Posterior vena cava (tissue), 2 donors: ENCODE measurements around the gene C3orf18. TPM values are rescaled to one million over a fixed set of nuclear protein-coding genes. Genes with fewer than 3 reads are reported as not detected.

ENCODE experiments used
- DNase-seq: peaks from one replicate; pipeline ENCODE4 v3.0.0-alpha.2; 2020; ENCODE audit warnings: low spot score
- intact Hi-C, 2 donors: fragments of 100-400 bp; cut with DNase I; formaldehyde crosslinking; loops; one replicate each; pipeline versions ENCODE4 v1.14.1 to v1.14.2; 2022 to 2023
- long read RNA-seq, 2 donors: library from polyadenylated mRNA; unstranded; transcript quantifications; one replicate each; pipeline ENCODE4 v2.0.0, GENCODE V29; 2020 to 2021
- total RNA-seq, 2 donors: library from RNA; stranded (reverse); fragmentation: NEBNext Ultra II Directional; extraction: Animal tissue kit (Norgen Biotek cat#: 25700); gene quantifications; one replicate each; pipeline ENCODE4 v1.2.1, GENCODE V29; 2021
- donor health status: DM: yes; HTN: yes; CAD: no.
- donor health status: DM: yes; HTN: yes; CAD: no.

Gene C3orf18
- 10 to 100 TPM in 1 of 2 donors, 1 to 10 TPM in 1; 9.8 to 11.4 TPM for total RNA-seq
- long read RNA-seq, donor 1, transcript C3orf18-210 (4 exons, 788 nt): major isoform, 6 of 12 reads
- long read RNA-seq, donor 1, partial matches to known transcripts: 0 of 12 reads
- long read RNA-seq, donor 1, other reads (novel, unspliced or antisense): 1 of 12 reads
- long read RNA-seq, donor 2, transcript C3orf18-203 (5 exons, 2,486 nt): minor isoform, 9 of 50 reads
- long read RNA-seq, donor 2, transcript C3orf18-210 (4 exons, 788 nt): major isoform, 24 of 50 reads
- long read RNA-seq, donor 2, partial matches to known transcripts: 2 of 50 reads
- long read RNA-seq, donor 2, other reads (novel, unspliced or antisense): 13 of 50 reads

DNA sequence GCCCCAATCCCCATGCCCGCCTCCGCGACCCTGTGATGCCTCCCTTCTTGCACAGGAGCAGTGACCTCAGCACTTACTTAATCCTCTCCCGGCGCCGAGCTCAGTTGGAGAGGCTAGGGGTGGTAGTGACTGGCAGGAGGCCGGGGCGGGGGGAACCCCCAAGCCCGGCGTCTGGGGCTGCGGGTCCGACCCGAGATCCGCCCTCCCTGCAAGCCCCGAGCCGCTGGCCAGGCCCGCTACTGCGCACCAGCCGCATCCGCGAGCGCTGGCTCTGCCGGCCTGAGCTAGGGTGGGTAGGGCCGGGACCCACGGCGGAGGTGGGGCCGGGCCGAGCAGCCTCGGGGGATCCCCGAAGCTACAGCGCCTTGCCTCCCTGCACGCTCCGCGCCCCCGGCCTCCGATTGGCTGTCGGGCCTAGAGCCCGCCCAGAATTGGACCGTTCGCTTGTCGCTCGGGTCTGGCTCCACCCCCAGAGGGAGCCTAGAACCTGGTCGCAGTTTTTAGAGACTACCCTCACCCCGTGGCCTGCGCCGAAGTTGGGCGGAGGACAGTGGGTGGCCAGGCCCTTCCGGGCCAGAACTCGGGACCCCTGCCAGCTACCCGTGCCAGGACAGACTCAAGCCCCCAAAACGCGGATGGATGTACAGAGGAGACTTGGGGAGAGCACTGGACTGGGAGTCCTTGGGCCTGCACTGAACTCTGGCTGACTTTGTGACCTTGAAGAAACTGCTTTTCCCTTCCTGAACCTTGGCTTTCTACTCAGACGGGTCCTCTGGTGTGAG, at the start of gene C3orf18:
Gene C3orf18, minus strand, starts transcription at position 362 of the 782 bp plus-strand sequence. CDS start 2,048 bp downstream, outside the sequence.
- peak; percentile 97 for DNase-seq
- intact Hi-C loops: loop anchor here in 1 of 2 donors (2.0 kb wide), 1 partner anchor 41 kb away; no protein-coding TSS in a partner anchor

DNA sequence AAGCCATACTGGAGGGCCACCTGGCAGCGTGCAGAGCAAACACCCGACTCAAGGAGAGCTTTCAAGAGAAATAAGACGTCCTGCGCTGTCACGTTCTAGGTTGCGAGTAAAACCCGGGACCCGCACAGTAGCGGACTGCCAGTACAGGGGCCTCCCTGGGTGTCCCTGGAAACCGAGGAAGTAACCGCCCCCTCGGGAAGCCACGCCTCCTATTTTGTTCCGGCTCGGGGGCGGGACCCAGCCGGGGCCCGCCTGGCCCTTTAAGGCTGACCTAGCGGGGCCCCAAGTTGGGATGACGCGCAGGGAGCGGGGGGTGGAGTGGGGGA, 49.2 kb upstream of the C3orf18 start:
- DNase-seq: peak; percentile 98
- intact Hi-C loops: loop anchor here (5.0 to 10.0 kb wide), 2 partner anchors 758 to 771 kb away; partner anchors contain the start of gene MANF (in 1 of the 2)

DNA sequence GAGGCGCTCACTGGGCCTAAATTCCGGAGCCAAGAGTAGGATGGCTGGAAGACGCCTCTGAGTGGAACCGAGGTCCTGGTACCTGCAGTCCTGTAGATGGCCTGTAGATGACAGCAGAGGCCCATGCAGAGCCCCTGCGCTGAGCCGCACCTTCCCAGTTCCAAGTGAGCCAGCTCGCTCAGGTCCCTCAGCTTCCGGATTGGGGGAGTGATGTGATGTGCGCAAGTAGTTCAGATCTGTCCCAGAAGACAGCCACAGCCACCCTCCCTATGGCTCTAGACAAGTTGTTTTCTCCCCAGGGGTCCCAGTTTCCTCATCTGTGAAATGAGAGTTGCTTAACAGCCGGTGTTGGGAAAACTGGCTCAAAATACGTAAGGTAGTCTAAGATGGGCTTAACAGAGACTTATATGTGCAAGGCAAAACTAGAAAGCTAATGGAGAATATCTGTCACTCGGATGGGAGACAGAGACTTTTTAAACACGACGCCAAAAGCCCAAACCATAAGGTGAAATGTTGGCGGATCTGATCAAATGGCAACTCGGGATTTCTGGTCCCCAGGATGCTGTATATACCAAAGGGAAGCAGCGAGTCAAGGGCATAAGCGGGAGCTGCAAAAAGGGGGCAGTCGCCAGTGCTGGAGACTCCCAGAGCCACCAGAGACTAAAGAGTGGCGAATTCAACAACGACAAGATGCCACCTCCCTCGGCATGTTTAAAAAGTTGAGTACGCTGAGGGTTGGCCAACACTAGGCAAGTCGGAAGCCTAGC, 48.6 kb upstream of the C3orf18 start:
- peak; percentile 95 for DNase-seq
- intact Hi-C loops: loop anchor here (5.0 to 10.0 kb wide), 2 partner anchors 759 to 771 kb away; partner anchors contain the start of gene MANF (in 1 of the 2)

- intact Hi-C loops: loop anchor here (1.0 to 10.0 kb wide), 3 partner anchors 43 to 772 kb away; partner anchors contain the start of gene MANF (in 1 of the 2)
- no peak for DNase-seq
Measured at GRCh38 chr3:50615190-50615589, 47.6 kb upstream of the C3orf18 start.

DNA sequence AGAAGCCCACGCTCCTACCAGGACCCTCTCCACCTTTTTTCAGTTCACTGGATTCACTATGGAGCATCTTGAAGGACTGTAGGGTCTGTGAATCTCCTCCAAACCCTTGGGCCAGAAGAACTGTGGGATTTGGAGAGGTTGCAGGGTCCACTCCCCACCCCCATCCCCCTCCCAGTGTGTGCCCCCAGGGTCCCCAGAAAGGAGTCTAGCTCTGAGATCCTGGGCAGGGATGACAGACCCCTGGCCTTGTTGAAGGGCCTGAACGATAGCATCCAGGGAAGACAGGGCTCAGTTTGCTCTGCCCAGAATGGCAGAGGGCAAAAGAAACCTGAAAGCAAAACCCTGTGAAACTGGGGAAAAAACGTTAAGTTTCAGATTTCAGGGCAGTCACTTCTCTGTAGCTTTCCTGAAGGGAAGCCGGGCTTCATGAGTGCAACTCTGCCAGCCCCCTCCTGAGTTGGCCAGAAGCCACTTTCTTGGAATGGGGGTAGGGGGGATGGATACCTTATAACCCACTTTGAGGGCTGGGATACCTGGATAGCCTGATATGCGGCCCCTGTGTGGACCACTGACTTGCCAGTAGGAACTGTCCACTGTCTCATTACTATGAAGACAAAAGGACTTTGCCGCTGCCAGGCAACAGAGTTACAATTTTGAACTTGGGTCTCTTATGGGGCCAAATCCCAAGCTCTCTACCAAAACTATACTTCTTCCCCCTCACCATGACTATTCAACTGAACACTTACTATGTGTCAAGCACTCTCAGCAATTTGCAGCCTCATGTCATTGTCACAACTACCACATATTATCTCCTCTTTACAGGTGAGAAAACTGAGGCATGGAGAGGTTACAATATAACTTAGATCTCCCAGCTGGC, 45.7 kb upstream of the C3orf18 start:
- DNase-seq: no peak
- intact Hi-C loops: loop anchor here in 1 of 2 donors (10.0 kb wide), 1 partner anchor 762 kb away; no protein-coding TSS in a partner anchor

DNA sequence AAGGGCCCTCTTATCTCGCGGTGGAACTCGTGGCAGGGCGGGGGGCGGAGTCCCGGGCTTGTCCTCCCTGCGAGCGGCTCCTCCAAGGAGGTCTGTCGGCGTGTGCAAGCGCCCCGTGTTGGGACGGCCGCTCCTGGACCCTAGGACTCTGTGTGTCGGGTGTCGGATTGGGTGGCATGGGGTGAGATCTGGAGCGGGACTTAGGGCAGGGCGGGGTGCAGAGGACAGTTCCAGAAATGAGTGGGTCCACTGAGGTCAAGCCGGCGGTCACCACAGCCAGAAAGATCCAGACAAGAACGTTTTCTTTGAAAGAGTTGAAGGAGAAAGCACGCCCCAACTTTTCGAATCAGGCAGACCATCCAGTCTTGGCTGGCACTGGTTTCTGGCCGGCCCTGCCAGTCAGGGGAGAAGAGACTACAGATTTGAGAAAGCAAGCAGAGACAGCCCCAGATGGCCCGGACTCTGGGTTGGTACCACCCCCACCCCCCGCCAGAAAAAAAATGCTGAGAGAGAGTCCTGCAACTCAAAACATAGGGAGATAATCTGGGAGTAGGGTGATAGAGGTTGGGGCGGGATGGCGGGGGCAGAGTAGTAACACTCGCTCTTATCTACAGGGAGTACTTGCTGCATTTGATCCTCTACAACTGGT, 44.8 kb upstream of the C3orf18 start:
- intact Hi-C loops: loop anchor here in 1 of 2 donors (10.0 kb wide), 1 partner anchor 762 kb away; no protein-coding TSS in a partner anchor
- DNase-seq: no peak

GRCh38 chr3:50611464-50612233, 44.1 kb upstream of the C3orf18 start, which contains the start of gene CISH:
Gene CISH (minus strand): TSS chr3:50611774. CDS start chr3:50611650, 124 bp downstream.
- peak; percentile 98 for DNase-seq
- intact Hi-C loops: loop anchor here in 1 of 2 donors (10.0 kb wide), 1 partner anchor 763 kb away; no protein-coding TSS in a partner anchor

DNA sequence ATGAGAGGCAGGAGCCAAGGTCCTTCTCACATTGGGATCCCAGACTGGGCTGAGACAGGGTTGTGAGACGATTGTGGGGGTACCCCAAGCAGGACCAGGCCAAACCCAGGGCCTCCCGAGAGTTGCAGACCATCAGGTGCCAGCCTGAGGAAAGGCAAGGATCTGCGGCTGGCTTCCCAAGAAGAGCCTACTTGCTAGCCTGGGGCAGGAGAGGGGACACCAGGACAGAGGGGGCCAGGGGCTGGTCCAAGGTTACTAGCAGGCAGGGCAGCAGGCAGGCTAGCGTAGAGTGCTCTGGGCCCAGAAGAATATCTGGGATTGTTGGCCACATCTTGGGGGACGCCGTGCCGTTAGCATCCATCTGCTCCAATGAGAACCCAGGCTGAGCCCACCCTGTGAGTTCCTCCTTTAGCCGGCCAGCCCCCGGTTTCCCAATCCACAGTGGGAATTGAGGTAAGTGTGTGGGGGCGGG, 43.5 kb upstream of the C3orf18 start:
- no peak for DNase-seq

DNA sequence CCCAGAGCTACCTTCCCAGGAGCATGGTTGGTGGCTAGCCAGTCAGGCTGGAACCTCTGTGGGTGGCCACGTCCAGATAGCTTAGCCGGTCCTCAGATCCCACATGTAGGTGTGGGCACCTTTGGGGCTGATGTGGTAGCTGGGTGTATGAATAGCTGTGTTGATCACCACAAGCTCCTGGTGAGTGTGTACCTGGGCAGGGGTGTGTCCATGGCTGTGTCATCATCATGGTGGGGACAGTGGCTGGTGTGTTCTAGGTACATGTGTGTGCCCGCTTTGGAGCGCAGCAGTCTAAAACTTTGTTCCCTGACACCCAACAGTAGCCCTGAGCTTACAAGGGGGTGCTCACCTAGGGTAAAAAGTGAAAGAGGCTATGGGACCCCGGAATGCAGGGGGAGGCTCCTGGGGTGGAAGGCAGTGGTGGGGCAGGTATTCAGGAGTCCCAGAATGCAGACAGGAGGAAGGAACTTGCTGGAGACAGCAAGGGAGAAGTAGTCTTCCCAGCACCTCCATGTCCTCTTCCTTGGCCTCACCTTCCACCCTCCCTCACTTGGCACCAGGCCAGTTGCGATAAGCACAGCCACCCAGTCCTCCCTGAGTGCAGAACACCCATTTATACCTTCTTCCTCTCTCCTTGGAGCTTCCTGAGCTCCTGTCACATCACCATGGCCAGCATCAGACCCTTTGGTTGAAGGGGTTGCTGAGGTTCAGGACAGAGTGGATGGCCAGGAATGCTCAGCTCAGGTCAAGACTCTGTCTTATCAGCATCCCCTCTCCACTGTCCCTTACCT, 42.8 kb upstream of the C3orf18 start:
- DNase-seq: no peak
- intact Hi-C loops: loop anchor here in 1 of 2 donors (10.0 kb wide), 1 partner anchor 764 kb away; no protein-coding TSS in a partner anchor

More for the DNA sequence above, 43.5 kb upstream of the C3orf18 start:
- intact Hi-C loops: loop anchor here in 1 of 2 donors (10.0 kb wide), 1 partner anchor 764 kb away; no protein-coding TSS in a partner anchor

- DNase-seq: no peak
- intact Hi-C loops: loop anchor here in 1 of 2 donors (2.0 to 10.0 kb wide), 2 partner anchors 41 to 765 kb away; partner anchors contain the start of gene HEMK1
Measured at GRCh38 chr3:50609763-50610085, 42.2 kb upstream of the C3orf18 start.

DNA sequence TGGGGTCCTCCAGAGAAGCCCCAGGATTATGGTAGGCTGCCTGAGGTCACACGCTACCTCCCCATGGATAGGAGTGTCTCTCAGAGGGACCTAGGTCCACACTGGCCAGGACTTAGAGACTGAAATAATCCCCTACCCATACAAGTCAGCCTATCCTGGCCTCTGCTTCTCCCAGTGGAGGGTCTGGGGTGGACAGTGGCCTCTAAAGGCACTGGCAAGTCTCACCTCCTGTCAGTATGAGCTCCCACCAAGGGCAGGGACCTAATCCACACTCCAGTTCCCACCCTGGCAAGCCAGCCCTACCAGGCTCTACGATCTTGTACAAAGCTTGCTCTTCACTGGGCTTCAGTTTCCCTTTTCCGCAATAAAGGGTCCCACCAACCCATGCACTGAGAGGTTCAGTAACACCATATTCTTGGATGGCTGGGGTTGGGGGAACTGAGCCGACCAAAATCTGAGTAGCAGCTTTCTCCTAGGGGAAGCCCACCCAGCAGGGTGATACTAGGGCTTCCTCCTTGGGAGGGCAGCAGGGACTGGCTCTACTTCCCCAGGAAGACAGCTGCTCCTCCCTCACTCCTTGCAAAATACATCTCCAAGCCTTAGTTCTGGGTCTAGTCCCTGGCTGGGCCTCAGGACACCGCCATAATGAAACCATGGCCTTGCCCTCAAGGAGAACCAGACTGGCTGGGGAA, 41.7 kb upstream of the C3orf18 start:
- DNase-seq: no peak
- intact Hi-C loops: loop anchor here in 1 of 2 donors (2.0 kb wide), 1 partner anchor 40 kb away; the partner anchor contains the start of gene HEMK1

GRCh38 chr3:50608278-50608677, 40.7 kb upstream of the C3orf18 start:
- intact Hi-C loops: loop anchor here in 1 of 2 donors (2.0 kb wide), 1 partner anchor 39 kb away; the partner anchor contains the start of gene HEMK1
- DNase-seq: no peak

DNA sequence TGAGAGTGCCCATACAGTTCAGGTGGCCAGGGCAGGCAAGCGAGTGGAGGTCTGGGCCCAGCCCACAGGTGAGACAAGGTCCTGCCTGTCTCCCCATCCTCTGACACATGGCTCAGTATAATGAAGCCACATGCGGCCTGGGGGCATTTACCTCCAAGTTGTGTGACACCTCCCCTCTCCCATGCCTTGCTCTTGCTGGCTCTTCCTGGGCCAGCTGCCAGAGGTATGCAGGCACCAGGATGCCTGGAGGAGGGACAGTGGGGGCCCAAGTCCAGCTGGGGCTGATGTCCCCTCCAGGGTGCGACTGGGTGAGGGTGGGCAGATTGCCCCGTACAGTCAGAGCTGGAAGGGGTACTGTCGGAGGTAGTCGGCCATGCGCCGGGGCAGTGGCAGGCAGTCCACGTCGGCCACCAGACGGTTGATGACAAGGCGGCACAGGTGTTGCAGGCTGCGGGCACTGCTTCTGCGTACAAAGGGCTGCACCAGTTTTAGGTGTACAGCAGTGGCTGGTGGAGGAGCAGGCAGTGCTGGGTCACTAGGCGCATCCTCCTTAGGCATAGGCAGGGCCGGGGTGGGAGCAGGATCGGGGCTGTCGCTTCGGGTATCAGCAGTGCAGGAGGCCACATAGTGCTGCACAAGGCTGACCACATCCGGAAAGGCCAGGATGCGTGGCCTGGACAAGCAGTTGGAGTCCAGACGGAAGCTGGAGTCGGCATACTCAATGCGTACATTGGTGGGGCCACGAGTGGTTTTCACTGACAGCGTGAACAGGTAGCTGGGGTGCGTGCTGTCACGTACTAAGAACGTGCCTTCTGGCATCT, 39.9 kb upstream of the C3orf18 start:
- DNase-seq: no peak
- intact Hi-C loops: loop anchor here in 1 of 2 donors (2.0 kb wide), 1 partner anchor 39 kb away; the partner anchor contains the start of gene HEMK1

DNA sequence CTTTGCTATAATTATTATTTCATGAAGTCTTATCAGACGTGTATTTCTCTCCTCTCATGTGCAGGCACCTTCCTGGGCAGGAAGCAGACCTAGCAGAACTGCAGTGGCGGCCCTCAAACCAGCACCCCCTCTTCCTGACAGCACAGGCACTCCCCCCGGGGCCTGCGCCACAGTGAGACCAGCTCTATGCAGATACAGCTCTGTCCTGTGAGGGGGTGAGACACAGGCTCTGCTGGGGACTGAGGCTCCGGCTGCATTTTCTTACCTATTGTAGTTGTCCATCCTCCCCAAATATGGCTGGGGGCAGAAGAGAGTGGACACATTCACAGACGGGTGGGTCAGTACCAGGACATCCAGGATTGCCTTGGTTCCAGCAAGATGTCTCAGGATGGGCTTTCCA, 39.0 kb upstream of the C3orf18 start:
- no peak for DNase-seq
- intact Hi-C loops: no loop called here
